Mononuclear cell (primary cell): ENCODE results near the gene TENM3. TPM values are rescaled to one million over a fixed set of nuclear protein-coding genes. Genes with fewer than 3 reads are reported as not detected.

Experiments
- H3K27me3 ChIP-seq: 2 replicates; pipeline ENCODE4 v1.6.0; 2011; ENCODE audit warnings: low read length, control low read depth; ENCODE audit not compliant: insufficient read depth
- H3K4me1 ChIP-seq: 2 replicates; pipeline ENCODE4 v1.5.1; 2011; ENCODE audit warnings: mild to moderate bottlenecking, low read length, control low read depth; ENCODE audit not compliant: insufficient read depth
- H3K4me3 ChIP-seq: 2 replicates; pipeline ENCODE4 v1.5.1; 2011; ENCODE audit warnings: mild to moderate bottlenecking, low read length, moderate library complexity
- H3K9me3 ChIP-seq: 2 replicates; pipeline ENCODE4 v1.5.1; 2011; ENCODE audit warnings: low read depth, mild to moderate bottlenecking, control low read depth, low read length
- total RNA-seq: library from RNA; depleted of rRNA; stranded (reverse); fragments of >200 nt; gene quantifications from one replicate; pipeline ENCODE4 v1.2.3, GENCODE V29; 2012

Gene TENM3
- total RNA-seq, 1 donor, result not detected

GRCh38 chr4:182764137-182764536 is 520.9 kb downstream of the TENM3 start:
- Histone ChIP-seq H3K9me3 (no peaks in the 10 kb centered on the region), H3K4me1 (no peaks in the 10 kb centered on the region), H3K27me3 (no peaks in the 10 kb centered on the region), H3K4me3 (no peak overlapping the region)

- Histone ChIP-seq H3K9me3 (no peaks in the 10 kb centered on the region), H3K27me3 (no peaks in the 10 kb centered on the region), H3K4me1 (no peaks in the 10 kb centered on the region), H3K4me3 (no peak overlapping the region)
These were observed 521.4 kb downstream of the TENM3 start for GRCh38 chr4:182764642-182765041.

- Histone ChIP-seq H3K4me3 (no peak overlapping the region), H3K4me1 (no peaks in the 10 kb centered on the region), H3K9me3 (no peaks in the 10 kb centered on the region), H3K27me3 (no peaks in the 10 kb centered on the region)
These were observed 523.0 kb downstream of the TENM3 start for GRCh38 chr4:182765987-182766856.

GRCh38 chr4:182766857-182767250 is 523.7 kb downstream of the TENM3 start:
- Histone ChIP-seq H3K4me3 (no peak overlapping the region), H3K9me3 (no peaks in the 10 kb centered on the region), H3K4me1 (no peaks in the 10 kb centered on the region), H3K27me3 (no peaks in the 10 kb centered on the region)

- Histone ChIP-seq H3K27me3 (no peaks in the 10 kb centered on the region), H3K4me3 (no peak overlapping the region), H3K9me3 (no peaks in the 10 kb centered on the region), H3K4me1 (no peaks in the 10 kb centered on the region)
These were observed 525.6 kb downstream of the TENM3 start for GRCh38 chr4:182768838-182769237.

- no peaks in the 10 kb centered on the region for H3K27me3 ChIP-seq
- no peaks in the 10 kb centered on the region for H3K9me3 ChIP-seq
- no peaks in the 10 kb centered on the region for H3K4me1 ChIP-seq
- H3K4me3 ChIP-seq, result no peak overlapping the region
These were observed 527.2 kb downstream of the TENM3 start for GRCh38 chr4:182770259-182770995.

- H3K4me3 ChIP-seq, result no peak overlapping the region
- H3K9me3 ChIP-seq, result no peaks in the 10 kb centered on the region
- H3K4me1 ChIP-seq, result no peaks in the 10 kb centered on the region
- H3K27me3 ChIP-seq, result no peaks in the 10 kb centered on the region
These were observed 527.9 kb downstream of the TENM3 start for GRCh38 chr4:182770996-182771514.

GRCh38 chr4:182775075-182775474 is 531.9 kb downstream of the TENM3 start:
- Histone ChIP-seq H3K27me3 (no peaks in the 10 kb centered on the region), H3K9me3 (no peaks in the 10 kb centered on the region), H3K4me3 (no peak overlapping the region), H3K4me1 (no peaks in the 10 kb centered on the region)

GRCh38 chr4:182776376-182777105 is 533.3 kb downstream of the TENM3 start:
- no peaks in the 10 kb centered on the region for H3K9me3 ChIP-seq
- no peaks in the 10 kb centered on the region for H3K4me1 ChIP-seq
- H3K4me3 ChIP-seq, result no peak overlapping the region
- no peaks in the 10 kb centered on the region for H3K27me3 ChIP-seq

- no peak overlapping the region for H3K4me3 ChIP-seq
- H3K27me3 ChIP-seq, result no peaks in the 10 kb centered on the region
- H3K4me1 ChIP-seq, result no peaks in the 10 kb centered on the region
- H3K9me3 ChIP-seq, result no peaks in the 10 kb centered on the region
These were observed 535.2 kb downstream of the TENM3 start for GRCh38 chr4:182778222-182778982.

GRCh38 chr4:182786991-182787390 is 543.8 kb downstream of the TENM3 start:
- no peak overlapping the region for H3K4me3 ChIP-seq
- no peaks in the 10 kb centered on the region for H3K4me1 ChIP-seq
- no peaks in the 10 kb centered on the region for H3K9me3 ChIP-seq
- no peaks in the 10 kb centered on the region for H3K27me3 ChIP-seq

GRCh38 chr4:182788201-182788600 is 545.0 kb downstream of the TENM3 start:
- Histone ChIP-seq H3K9me3 (no peaks in the 10 kb centered on the region), H3K27me3 (no peaks in the 10 kb centered on the region)

GRCh38 chr4:182789529-182789928 is 546.3 kb downstream of the TENM3 start:
- Histone ChIP-seq H3K4me3 (no peak overlapping the region), H3K4me1 (no peaks in the 10 kb centered on the region), H3K27me3 (no peaks in the 10 kb centered on the region), H3K9me3 (no peaks in the 10 kb centered on the region)

More at GRCh38 chr4:182788201-182788600, 545.0 kb downstream of the TENM3 start:
- no peak overlapping the region for H3K4me3 ChIP-seq
- no peaks in the 10 kb centered on the region for H3K4me1 ChIP-seq

GRCh38 chr4:182795446-182796238 is 552.4 kb downstream of the TENM3 start:
- Histone ChIP-seq H3K27me3 (no peaks in the 10 kb centered on the region), H3K9me3 (no peaks in the 10 kb centered on the region), H3K4me1 (no peaks in the 10 kb centered on the region), H3K4me3 (no peak overlapping the region)
